Neural progenitor cell (in vitro differentiated cells): Measurements from ENCODE around the gene TXN2.

Experiments used
- CTCF ChIP-seq: fragments of 200-600 bp; sonication (generic); IDR thresholded peaks from 2 replicates; pipeline ENCODE4 v1.5.1; 2017; ENCODE audit warnings: antibody characterized with exemption, mild to moderate bottlenecking
- EZH2 ChIP-seq: fragments of 200-600 bp; sonication (generic); IDR thresholded peaks from 2 replicates; pipeline ENCODE4 v1.6.1; 2017; ENCODE audit warnings: antibody characterized with exemption, mild to moderate bottlenecking, moderate library complexity
- EZH2phosphoT487 ChIP-seq: fragments of 200-600 bp; sonication (generic); IDR thresholded peaks from 2 replicates; pipeline ENCODE4 v1.6.1; 2017; ENCODE audit warnings: antibody characterized with exemption

- no peak for TF ChIP-seq EZH2phosphoT487
- TF ChIP-seq CTCF: no peak
- no peak for TF ChIP-seq EZH2
Observed at GRCh38 chr22:36471341-36471821, 10.1 kb downstream of the TXN2 start.
